Measurements from ENCODE around the gene RAB4B. TPM values are rescaled to one million over a fixed set of nuclear protein-coding genes. Genes with fewer than 3 reads are reported as not detected.
"Not testable (repeated sequence)": the region's sequence is repeated elsewhere in the genome, so short reads cannot be mapped to it uniquely, and the experiment has no call there.

The RAB4B gene
- total RNA-seq, 6 donors from 2014 or later, result 39.9 to 78.5 (median 58.6) TPM

DNA sequence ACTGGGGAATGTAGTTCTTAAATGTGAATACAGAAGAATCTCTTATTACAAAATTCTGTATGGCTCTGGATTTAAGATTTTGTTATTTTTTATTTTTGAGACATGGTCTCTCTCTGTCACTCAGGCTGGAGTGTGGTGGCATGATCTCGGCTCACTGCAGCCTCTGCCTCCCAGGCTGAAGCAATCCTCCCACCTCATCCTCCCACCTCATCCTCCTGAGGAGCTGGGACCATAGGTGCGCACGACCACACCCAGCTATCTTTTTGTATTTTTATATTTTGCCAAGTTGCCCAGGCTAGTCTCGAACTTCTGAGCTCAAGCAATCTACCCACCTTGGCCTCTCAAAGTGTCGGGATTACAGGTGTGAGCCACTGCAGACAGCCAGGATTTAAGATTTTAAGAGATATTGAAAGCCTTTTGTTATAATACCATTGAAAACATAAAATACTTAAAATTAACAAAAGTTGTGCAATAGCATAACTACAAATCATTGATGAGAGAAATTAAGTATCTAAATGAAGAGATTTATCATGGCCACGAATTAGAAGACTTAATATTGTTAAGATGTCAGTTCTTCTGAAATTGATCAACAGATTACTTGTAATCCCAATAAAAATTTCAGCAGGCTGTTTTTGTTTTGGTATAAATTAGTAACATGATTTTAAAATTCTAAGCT, 58.8 kb downstream of the RAB4B start:
- Histone ChIP-seq H3K27me3 (no peaks in the 10 kb centered on the region), H3K9me3 (no peaks in the 10 kb centered on the region), H3K4me1 (peaks cover 0 to 3% (median 0%) of the 10 kb centered on the region in 4 donors), H3K27ac (no peak overlapping the region), H3K4me3 (no peak overlapping the region), H3K36me3 (no peaks in the 10 kb centered on the region)
- WGBS, 2 donors, result 84% methylated on average over 6 of the region's 6 CpGs
- no peak for DNase-seq
- TF ChIP-seq, protein P1, sequence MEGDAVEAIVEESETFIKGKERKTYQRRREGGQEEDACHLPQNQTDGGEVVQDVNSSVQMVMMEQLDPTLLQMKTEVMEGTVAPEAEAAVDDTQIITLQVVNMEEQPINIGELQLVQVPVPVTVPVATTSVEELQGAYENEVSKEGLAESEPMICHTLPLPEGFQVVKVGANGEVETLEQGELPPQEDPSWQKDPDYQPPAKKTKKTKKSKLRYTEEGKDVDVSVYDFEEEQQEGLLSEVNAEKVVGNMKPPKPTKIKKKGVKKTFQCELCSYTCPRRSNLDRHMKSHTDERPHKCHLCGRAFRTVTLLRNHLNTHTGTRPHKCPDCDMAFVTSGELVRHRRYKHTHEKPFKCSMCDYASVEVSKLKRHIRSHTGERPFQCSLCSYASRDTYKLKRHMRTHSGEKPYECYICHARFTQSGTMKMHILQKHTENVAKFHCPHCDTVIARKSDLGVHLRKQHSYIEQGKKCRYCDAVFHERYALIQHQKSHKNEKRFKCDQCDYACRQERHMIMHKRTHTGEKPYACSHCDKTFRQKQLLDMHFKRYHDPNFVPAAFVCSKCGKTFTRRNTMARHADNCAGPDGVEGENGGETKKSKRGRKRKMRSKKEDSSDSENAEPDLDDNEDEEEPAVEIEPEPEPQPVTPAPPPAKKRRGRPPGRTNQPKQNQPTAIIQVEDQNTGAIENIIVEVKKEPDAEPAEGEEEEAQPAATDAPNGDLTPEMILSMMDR (IDR thresholded peaks at IDR 0.05), result no peak
- TF ChIP-seq POLR2A (IDR thresholded peaks at IDR 0.05), result no peak
- TF ChIP-seq EP300 (IDR thresholded peaks at IDR 0.05), result no peak
- ATAC-seq (ENCODE audit: low FRiP score in 2 of 2), result no peak

DNA sequence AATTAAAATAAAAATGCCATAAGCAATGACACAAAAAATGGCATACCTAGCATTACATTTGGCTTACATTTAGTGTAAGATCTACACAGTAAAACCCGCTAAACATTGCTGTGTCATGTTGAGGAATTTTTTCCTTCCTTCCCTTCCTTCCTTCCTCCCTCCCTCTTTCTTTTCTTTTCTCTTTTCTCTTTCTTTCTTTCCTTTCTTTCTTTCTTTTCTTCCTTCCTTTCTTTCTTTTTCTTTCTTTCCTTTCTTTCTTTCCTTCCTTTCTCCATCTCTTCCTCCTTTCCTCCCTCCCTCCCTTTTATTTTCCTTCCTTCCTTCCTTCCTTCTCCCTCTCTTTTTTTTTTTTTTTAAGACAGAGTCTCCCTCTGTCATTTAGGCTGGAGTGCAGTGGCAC, 60.4 kb downstream of the RAB4B start:
- H3K9me3 ChIP-seq, DNase-seq: not testable (repeated sequence)
- WGBS, 2 donors, result 67 to 69% methylated on average over 1 of the region's 1 CpG

DNA sequence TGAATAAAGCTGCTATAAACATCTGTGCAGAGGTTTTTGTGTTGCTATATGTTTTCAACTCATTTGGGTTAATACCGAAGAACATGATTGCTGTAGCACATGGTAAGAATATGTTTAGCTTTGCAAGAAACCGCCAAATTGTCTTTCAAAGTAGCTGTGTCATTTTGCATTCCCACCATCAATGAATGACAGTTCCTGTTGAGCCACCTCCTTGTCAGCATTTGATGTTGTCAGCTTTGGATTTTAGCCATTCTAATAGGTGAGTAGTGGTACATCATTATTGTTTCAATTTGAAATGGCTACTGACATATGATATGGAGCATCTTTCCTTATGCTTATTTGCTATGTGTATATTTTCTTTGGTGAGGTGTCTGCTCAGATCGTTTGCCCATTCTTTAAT, 64.0 kb downstream of the RAB4B start:
- not testable (repeated sequence) for H3K27me3 ChIP-seq; H3K9me3 ChIP-seq; H3K4me1 ChIP-seq; DNase-seq; H3K4me3 ChIP-seq; H3K27ac ChIP-seq; H3K36me3 ChIP-seq; ATAC-seq (ENCODE audit: low FRiP score in 2 of 2)
- WGBS, 2 donors, result 89 to 97% methylated on average over 3 of the region's 3 CpGs

More for the DNA sequence above, 60.4 kb downstream of the RAB4B start:
- H3K4me1 ChIP-seq; H3K27ac ChIP-seq; ATAC-seq (ENCODE audit: low FRiP score in 2 of 2); H3K27me3 ChIP-seq; H3K4me3 ChIP-seq; H3K36me3 ChIP-seq: not testable (repeated sequence)

DNA sequence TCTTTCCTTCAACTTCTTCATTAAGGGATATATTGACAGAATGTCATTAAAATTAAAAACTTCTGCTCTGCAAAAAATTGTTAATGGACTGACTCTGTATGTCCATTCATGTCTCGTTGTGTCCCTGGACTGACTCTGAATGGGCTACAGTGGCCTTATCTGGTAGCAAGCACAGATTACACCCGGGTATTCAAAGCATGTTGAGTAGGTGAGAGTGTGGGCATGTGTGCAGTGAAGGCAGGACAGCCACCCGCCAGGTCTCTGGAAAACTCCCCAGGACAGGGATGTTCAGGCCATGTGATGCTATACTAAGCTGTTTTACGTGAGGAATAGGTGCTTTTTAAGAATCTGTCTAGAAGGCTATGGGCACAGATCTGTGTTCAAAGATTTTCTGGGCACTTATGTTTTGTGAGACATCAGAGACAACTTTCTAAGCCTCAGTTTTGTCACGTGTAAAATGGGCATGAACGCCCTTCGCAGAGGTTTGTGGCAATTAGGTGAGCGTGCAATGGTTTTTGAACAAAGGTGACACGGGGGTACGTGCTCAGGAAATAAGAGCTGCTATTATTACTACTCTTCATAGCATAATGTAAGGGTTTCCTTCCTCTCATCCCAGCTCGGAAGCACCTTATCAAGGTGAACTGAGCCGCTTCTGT, 65.1 kb downstream of the RAB4B start:
- not testable (repeated sequence) for H3K9me3 ChIP-seq; H3K4me1 ChIP-seq; H3K27me3 ChIP-seq; ATAC-seq (ENCODE audit: low FRiP score in 2 of 2); H3K36me3 ChIP-seq; DNase-seq
- WGBS, 2 donors, result 17 to 44% methylated on average over 9 to 10 of the region's 12 CpGs
- peak overlapping the region in 1 of 4 donors; percentile 18 for H3K27ac ChIP-seq
- peak overlapping the region in 3 of 4 donors; percentile 17 to 25 (median 21) for H3K4me3 ChIP-seq

DNA sequence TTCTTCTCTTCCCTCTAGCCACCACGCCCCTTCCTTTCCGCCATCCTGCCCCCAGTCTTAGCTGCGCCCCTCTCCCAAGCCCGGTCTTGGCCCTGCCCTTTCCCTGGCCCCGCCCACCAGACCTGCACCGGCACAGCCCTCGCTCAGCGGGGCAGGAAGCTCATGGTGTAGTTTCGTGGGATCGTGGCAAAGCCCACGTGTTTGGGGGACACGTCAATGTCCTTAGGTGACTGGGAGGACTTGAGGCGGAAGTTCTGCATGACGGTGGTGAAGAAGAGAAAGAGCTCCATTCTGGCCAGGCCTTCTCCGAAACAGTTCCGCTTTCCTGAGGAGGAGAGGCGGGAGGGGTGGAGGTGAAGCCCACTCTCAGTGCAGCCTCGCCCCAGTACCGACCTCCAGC, 65.6 kb downstream of the RAB4B start:
- peak overlapping the region in 3 of 4 donors; percentile 17 to 25 (median 21) for H3K4me3 ChIP-seq

More for the DNA sequence above, 65.6 kb downstream of the RAB4B start:
- peak; percentile 75 to 84 for DNase-seq
- ATAC-seq (ENCODE audit: low FRiP score in 2 of 2), result peak; percentile 77 to 83
- H3K9me3 ChIP-seq, H3K27me3 ChIP-seq, H3K36me3 ChIP-seq: not testable (repeated sequence)
- H3K4me1 ChIP-seq, result peaks cover 3 to 12% (median 4%) of the 10 kb centered on the region in 4 donors
- WGBS, 2 donors, result 2 to 3% methylated on average over 17 of the region's 19 CpGs
- peak overlapping the region in 2 of 4 donors; percentile 18 to 35 for H3K27ac ChIP-seq

Other genes starting within 250 kb of the RAB4B start
- 100 to 1,000 TPM in 2 of 6 donors, 10 to 100 TPM in 4; 60.6 to 232 (median 90.2) TPM for gene SHKBP1, start 201.4 kb upstream of the RAB4B start, total RNA-seq
- gene LTBP4, start 176.9 kb upstream of the RAB4B start, total RNA-seq, result 100 to 1,000 TPM; 125 to 541 (median 401) TPM
- gene NUMBL, start 87.6 kb upstream of the RAB4B start, total RNA-seq, result 100 to 1,000 TPM in 1 of 6 donors, 10 to 100 TPM in 5; 18.0 to 133 (median 23.8) TPM
- gene COQ8B, start 61.4 kb upstream of the RAB4B start, total RNA-seq, result 100 to 1,000 TPM in 2 of 6 donors, 10 to 100 TPM in 4; 46.2 to 142 (median 65.4) TPM
- gene ITPKC, start 61.1 kb upstream of the RAB4B start, total RNA-seq, result 10 to 100 TPM; 38.4 to 76.0 (median 55.2) TPM
- gene ACTMAP, start 27.8 kb upstream of the RAB4B start, total RNA-seq, result 10 to 100 TPM; 16.0 to 28.4 (median 21.5) TPM
- 10 to 100 TPM; 32.4 to 90.1 (median 55.3) TPM for gene SNRPA, start 27.0 kb upstream of the RAB4B start, total RNA-seq
- gene MIA, start 2.7 kb upstream of the RAB4B start, total RNA-seq, result 1 to 10 TPM in 3 of 6 donors, not detected in 3; 1.2 to 5.2 (median 2.1) TPM
- 100 to 1,000 TPM; 170 to 353 (median 211) TPM for gene EGLN2, start 20.9 kb downstream of the RAB4B start, total RNA-seq
- 10 to 100 TPM in 1 of 6 donors, 1 to 10 TPM in 4, not detected in 1; 1.5 to 11.6 (median 2.9) TPM for gene CYP2A6, start 72.2 kb downstream of the RAB4B start, total RNA-seq
- gene CYP2A7, start 104.0 kb downstream of the RAB4B start, total RNA-seq, result 1 to 10 TPM in 1 of 6 donors, under 1 TPM in 2, not detected in 3; 0.59 to 1.8 (median 0.71) TPM
- 1 to 10 TPM in 1 of 6 donors, under 1 TPM in 1, not detected in 4; 0.34 to 1.8 TPM for gene CYP2B6, start 213.0 kb downstream of the RAB4B start, total RNA-seq